Lower leg skin (tissue), 3 donors: Measurements from ENCODE around the gene DGKB.

ENCODE experiments used
- CTCF ChIP-seq, 3 donors: fragments of 450-650 bp; IDR thresholded peaks; one replicate each; pipeline ENCODE4 v1.5.1; 2016; ENCODE audit warnings: antibody characterized with exemption in 3 of 3, mild to moderate bottlenecking in 3 of 3, moderate library complexity in 2 of 3
- POLR2A ChIP-seq, 2 donors: fragments of 450-650 bp; IDR thresholded peaks; one replicate each; pipeline ENCODE4 v1.6.1; 2016 to 2017; ENCODE audit warnings: antibody characterized with exemption in 2 of 2, mild to moderate bottlenecking in 1 of 2, moderate library complexity in 1 of 2

DNA sequence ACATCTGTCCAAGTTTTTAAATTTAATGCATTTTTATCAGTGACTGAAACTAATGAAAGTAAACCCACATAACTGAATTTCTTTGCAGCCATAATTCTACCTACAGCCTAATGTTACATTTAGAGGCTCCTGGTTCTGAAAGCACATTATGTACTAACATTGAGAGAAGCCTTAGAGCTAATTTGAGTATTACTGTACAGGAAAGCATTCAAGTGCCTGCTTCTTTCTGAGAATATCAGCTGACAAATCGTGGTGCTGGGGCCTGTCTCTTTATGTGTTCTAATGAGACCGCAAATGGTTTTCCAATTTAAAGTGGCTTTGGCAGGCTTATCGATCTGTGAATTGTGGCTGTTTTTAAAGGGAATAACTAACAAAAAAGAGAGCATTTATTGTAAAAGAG, 32.3 kb upstream of the DGKB start:
- no peak for TF ChIP-seq CTCF (IDR thresholded peaks at IDR 0.05)
- TF ChIP-seq POLR2A (IDR thresholded peaks at IDR 0.05): no peak
